GM19238 (cell line): ENCODE results near the gene KAZN.
"Not testable (repeated sequence)": the region's sequence is repeated elsewhere in the genome, so short reads cannot be mapped to it uniquely, and the experiment has no call there.

Experiments used
- DNase-seq: peaks from one replicate; pipeline ENCODE4 v3.0.0; 2011; ENCODE audit warnings: low spot score; ENCODE audit not compliant: insufficient read length

The KAZN gene

GRCh38 chr1:15128520-15129313 is 530.2 kb downstream of the KAZN start:
- DNase-seq: peak; percentile 85

- no peak for DNase-seq
Observed at GRCh38 chr1:15129944-15130343, 531.5 kb downstream of the KAZN start.

- no peak for DNase-seq
Observed at GRCh38 chr1:15130607-15131006, 532.1 kb downstream of the KAZN start.

- DNase-seq: no peak
Observed at GRCh38 chr1:15132965-15133364, 534.5 kb downstream of the KAZN start.

- DNase-seq: no peak
Observed at GRCh38 chr1:15134285-15134684, 535.8 kb downstream of the KAZN start.

- DNase-seq: not testable (repeated sequence)
Observed at GRCh38 chr1:15135604-15136003, 537.1 kb downstream of the KAZN start.

- no peak for DNase-seq
Observed at GRCh38 chr1:15137809-15138208, 539.3 kb downstream of the KAZN start.

GRCh38 chr1:15139654-15140350 is 541.3 kb downstream of the KAZN start:
- DNase-seq: no peak

GRCh38 chr1:15141935-15142539 is 543.6 kb downstream of the KAZN start:
- no peak for DNase-seq

GRCh38 chr1:15145327-15145726 is 546.8 kb downstream of the KAZN start:
- no peak for DNase-seq

- no peak for DNase-seq
Observed at GRCh38 chr1:15146142-15146680, 547.7 kb downstream of the KAZN start.

- no peak for DNase-seq
Observed at GRCh38 chr1:15146971-15147376, 548.5 kb downstream of the KAZN start.

- DNase-seq: no peak
Observed at GRCh38 chr1:15148004-15148403, 549.5 kb downstream of the KAZN start.

- no peak for DNase-seq
Observed at GRCh38 chr1:15148475-15148874, 550.0 kb downstream of the KAZN start.

- DNase-seq: no peak
Observed at GRCh38 chr1:15148941-15149340, 550.5 kb downstream of the KAZN start.

GRCh38 chr1:15150376-15150775 is 551.9 kb downstream of the KAZN start:
- DNase-seq: no peak

GRCh38 chr1:15151377-15151806 is 552.9 kb downstream of the KAZN start:
- no peak for DNase-seq

GRCh38 chr1:15151871-15152270 is 553.4 kb downstream of the KAZN start:
- DNase-seq: no peak

GRCh38 chr1:15152318-15153183 is 554.1 kb downstream of the KAZN start:
- DNase-seq: no peak

GRCh38 chr1:15153184-15153841 is 554.8 kb downstream of the KAZN start, which contains the start of gene TMEM51:
Gene TMEM51 (plus strand): TSS chr1:15153747. CDS start chr1:15215088, 61,341 bp downstream.
- DNase-seq: no peak
